HG02759 (cell line): ENCODE measurements around the gene ACTG2.

Source experiments
- ATAC-seq: cut with Tn5 transposase; IDR thresholded peaks from one replicate; pipeline ENCODE4 v1.9.1; 2021; ENCODE audit warnings: mild to moderate bottlenecking, moderate library complexity; ENCODE audit not compliant: unreplicated experiment

ACTG2 gene

DNA sequence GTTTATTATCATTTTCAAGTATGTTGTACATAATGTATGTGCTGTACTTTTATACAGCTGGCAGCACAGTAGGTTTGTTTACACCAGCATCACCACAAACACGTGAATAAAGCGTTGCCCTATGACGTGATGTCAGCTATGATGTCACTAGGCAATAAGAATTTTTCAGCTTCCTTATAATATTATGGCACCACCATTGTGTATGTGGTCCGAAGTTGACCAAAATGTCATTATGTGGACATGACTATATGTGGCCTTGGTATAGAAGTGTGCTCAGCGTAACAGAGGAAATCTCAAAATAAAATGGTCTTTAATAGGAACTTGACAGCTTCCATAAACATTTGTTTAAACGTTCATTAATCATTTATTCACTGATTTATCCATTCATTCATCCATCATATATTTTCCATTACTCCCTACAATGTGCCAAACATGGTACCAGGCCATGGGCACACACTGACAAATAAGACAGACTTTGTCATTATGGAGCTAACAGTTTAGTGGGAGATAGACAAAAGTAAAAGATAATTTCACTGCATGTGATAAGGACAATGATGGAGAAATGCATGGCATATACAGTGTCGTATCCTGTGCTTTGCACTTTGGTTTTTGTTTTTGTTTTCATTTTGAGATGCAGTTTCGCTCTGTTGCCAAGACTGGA, 18.9 kb downstream of the ACTG2 start:
- ATAC-seq = no peak

DNA sequence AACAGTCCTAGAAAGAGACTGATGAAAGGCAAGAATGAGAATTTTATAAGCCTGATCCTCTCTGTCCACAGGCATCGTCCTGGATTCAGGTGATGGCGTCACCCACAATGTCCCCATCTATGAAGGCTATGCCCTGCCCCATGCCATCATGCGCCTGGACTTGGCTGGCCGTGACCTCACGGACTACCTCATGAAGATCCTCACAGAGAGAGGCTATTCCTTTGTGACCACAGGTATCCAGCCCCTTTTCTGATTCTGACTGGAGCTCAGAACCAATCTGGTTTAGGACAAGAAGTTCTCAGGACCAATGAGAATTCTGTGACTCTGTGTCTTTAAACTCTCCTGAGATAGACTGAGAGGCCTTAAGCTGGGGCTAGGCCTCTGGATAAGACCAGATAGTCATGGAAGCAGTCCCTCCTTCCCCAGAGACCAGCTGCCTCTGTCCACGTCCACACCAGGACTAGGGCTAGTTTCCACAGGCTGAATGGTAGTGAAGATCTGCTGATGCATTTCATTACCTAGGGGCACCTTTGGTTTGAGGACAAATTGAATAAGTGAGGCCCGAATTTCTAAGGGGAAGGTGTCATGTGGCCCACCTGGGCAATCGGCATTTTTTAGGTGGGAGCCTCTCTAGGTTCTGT, 20.7 kb downstream of the ACTG2 start:
- ATAC-seq = no peak

DNA sequence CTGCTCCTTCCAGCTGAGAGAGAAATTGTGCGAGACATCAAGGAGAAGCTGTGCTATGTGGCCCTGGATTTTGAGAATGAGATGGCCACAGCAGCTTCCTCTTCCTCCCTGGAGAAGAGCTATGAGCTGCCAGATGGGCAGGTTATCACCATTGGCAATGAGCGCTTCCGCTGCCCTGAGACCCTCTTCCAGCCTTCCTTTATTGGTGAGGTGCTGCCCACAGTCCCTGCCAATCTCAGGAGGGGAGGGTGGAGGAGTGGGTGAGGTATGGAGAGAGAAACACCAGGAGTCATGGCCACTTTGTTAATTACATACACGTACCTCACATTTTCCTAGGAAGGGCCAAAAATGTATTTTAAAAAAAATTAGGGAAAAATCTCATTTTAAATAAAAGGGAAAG, 21.9 kb downstream of the ACTG2 start:
- ATAC-seq = no peak

DNA sequence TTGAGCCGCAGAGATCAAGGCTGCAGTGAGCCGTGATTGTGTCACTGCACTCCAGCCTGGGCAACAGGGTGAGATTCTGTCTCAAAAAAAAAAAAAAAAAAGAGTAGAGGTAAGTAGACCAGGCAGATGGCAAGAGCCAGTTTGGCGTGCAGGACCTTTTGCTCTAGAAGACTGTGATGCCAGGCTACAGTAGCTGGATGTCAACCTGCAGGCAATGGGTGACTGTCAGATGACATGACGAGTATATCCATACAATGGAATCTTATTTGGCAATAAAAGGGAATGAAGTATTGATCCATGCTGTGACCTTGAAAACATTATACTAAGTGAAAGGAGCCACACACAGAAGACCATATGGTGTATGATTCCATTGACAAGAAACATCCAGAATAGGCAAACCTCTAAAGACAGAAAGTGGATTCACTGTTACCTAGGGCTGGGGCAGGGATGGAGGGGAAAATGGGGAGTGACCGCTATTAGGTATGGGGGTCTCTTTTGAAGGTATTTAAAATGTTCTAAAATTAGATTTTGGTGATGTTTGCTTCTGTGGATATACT, 22.7 kb downstream of the ACTG2 start:
- no peak for ATAC-seq

DNA sequence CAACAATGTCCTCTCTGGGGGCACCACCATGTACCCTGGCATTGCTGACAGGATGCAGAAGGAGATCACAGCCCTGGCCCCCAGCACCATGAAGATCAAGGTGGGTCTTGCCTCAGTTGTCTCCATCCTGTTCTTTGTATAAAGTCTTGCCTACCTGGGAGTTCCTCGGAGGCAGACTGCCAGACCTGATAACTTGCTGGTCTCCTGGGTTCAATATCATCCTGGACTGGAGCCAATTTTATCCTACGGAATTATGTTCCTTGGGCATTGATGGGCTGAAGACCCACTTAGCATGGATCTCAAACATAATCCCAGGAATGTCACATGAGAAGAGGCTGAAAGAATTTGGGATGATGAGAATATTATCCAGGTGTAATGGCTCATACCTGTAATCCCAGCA, 23.9 kb downstream of the ACTG2 start:
- no peak for ATAC-seq

DNA sequence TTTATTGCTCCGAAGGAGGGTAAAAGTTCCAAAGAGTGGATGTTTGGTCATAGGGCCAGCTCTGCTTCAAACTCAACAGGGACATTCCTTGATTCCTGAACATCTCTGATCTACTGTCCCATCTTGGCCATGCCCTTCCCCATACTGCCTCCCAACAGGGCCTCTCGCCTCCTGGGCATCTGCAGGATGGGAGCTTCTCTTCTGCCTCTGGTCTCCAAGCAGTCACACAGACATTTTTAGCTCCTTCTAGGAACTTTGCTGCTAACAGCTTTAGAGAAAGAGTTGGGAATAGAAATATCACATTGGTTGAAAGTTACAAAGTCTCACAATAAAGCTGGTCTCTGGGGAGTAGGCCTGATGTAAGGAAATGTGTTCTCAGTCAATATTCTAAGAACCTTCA, 24.5 kb downstream of the ACTG2 start:
- no peak for ATAC-seq

DNA sequence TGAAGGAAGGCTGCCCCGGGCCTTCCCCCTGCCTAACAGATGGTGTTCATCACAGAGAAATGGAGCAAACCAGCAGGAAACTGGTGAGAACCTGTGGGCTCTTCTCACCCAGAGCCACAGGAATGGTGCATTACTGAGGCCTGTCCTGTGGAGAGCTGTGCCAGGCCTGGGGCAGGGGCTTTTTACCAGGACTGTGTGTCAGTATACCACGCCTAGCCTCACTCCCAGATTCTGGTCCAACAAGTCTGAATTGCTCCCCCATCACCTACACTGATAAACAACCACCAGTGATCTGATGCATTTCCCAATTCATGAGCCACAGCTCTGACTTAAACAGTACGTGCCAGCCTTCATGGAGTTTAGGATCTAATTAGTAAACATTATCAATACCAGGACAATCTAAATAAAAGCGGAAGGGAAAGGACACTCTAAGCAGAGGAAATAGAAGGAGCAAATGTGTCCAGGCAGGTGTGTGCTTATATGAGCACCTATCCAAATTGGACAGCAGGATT, 24.9 kb downstream of the ACTG2 start:
- ATAC-seq = no peak

DNA sequence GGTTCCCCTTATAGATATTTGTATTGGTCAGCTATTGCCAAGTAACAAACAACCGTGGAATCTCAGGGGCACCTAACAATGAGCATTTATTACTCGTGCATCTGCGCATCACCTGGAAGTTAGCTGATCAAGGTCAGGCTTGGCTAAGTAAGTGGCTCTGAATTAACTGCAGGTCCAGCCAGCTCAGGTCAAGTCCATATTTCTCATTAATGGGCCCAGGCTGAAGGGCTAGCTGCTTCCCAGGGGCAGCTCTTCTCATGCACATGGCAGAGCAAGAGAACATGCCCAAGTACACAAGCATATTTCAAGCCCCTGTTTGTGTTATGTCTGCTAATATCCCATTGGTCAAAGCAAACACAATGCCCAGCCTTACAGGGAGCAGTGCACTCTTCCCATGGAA, 26.0 kb downstream of the ACTG2 start:
- ATAC-seq = no peak

DNA sequence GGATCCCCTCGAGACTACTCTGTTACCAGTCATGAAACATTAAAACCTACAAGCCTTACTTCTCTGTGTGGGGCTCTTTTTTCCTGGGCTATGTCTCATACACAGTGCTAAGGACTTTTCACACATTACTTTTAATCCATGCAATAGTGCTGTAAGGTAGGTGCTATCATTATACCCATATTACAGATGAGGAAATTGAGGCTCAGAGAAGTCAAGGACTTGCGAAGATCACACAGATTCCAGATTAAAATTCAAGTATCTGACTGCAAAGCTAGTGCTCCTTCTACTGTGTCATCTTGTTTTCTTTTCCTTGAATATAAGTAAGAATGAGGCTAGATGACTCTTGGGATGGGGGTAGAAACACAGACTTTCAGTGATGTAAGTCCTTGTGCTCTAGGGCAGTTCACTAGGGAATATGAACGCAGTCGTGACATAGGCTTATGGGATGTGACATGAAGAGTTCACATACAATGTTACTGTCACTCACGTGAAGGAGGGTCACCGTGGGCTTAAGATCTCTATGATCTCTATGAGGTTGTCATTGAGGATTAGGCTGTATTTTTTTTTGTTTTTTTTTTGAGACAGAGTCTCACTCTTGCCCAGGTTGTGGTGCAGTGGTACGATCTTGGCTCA, 26.9 kb downstream of the ACTG2 start:
- ATAC-seq = no peak

DNA sequence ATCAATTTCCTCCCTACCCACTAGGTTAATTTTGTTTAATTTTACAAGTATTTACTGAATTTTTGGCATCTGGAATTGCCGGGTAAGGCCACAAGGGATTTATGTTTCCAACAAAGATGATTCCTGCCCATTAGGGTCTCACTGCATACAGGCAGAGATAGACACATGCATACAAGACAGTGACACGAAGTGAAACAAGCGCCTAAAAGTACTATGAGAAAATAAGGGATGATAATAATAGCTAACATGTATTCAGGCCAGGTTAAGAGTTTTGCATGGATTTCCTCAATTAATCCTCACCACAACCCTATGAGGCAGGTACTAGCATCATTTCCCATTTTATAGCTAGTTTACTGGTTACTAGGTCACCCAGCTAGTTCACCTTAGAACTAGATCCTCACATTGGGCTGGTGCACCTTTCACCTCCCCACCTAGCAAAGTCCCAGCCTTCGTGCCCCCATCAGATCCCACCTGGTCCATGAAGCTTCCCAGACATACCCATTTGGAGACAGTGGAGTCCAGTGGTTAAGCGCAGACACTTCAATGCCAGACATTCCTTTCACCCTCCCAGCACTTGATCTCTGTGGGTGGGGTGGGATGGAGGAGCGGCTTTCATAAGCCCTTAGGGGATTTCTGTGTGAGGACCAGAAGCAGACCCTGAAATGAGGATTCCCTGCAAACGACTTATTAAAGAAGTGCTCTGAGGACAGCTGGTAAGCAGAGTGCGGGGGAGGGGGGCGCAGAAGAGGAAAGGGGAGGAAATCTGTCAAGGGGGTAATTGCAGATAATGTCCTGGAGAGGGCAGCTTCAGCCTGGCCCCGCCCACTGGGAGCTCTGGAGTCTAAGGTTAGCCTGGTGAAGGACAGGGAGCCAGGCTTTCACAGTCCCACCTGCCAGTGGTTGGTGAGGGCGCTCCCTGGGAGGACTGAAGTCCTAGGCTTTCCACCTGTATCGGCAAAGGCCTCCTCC, 28.1 kb downstream of the ACTG2 start:
- ATAC-seq = no peak

DNA sequence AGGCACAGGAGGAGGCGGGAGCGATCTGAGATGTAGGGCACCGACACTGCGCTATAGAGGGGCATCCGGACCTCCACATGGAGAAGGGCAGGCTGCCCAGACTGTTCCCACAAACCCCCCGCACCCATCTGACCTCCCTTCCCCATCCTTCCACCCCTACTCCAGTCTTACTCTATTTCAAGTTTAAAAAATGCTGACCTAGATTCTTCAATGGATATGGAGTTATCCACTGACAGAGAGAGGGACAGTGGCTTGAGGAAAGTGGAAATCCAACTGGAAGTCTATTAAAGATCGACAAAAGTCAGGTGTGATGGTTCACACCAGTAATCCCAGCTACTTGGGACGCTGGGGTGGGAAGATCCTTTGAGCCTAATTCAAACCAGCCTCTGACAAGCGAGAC, 28.8 kb downstream of the ACTG2 start:
- ATAC-seq = no peak

DNA sequence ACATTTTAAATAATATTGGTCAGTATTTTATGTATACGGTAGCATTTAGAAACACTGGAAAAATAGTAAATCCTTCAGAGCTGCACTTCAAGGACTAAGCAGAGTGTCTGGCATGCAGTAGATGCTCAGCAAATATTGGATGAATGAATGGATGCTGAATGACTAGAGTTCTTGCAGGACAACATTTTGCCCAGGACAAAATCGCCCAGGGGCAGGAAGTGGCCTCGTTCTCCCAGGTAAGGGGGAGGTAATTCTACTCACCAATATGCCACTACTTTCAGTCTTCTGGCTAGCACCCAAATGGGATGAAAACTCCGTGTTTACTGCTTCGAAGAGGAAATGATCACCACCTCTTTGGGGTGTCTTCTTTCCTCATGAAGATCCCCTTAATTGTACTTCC, 29.9 kb downstream of the ACTG2 start:
- ATAC-seq = no peak

DNA sequence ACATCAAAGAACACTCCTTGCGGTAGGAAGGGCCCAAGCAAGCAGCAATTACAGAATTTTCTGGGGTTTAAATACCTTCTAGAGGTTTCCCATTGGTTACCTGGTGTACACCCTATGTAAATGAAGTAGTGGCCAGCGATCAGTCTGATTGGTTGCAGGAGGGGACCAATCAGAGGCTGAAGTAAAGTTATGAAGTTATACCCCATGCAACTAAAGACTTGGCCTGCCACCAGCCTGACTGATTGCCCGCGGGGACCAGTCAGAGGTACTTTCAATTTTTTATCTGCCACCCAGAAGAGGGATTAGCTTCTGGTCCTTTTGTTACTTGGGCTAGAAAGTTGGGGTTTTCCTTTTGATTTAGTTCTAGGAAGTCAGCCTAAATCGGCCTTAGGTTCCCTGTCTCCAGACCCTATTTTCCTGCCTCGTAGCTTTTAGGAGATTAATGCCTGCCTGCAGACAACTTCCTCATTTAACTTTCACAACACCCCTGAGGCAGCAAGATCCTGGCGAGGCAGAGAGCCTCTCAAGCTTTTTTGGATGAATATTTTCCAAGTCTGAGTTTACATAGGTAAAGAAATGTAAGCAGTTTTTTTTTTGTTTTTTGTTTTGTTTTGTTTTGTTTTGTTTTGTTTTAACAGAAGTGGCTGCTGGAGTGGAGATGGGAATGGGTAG, 32.4 kb downstream of the ACTG2 start:
- no peak for ATAC-seq

DNA sequence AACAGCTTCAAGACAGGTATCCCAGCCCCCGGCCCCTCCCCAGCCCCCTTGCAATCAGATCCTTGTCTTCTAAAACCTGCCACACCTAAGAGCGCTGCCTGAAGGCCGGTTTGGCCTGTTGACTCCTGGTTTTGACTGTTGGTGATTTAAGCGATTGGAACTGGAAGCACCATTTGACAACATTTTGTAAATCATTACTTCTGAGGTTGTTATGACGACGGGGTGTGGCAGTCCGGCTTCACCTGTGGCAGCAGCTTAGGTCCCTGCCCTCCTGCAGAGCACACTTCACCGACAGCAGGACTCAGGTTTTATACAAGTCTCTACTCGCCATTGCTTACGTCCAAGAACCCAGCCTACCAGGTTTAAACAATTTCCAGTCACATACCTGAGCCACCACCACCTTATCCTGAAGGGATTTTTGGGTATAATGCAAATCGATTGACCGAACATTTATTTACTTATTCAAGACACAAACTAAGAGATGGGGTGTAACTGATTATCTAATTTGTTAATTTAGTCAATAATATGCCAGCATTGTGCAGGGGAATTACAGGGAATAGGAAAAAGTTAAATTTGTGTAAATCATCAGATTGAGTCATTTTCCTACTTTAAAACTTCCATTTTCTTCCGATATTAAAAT, 33.2 kb downstream of the ACTG2 start:
- no peak for ATAC-seq

DNA sequence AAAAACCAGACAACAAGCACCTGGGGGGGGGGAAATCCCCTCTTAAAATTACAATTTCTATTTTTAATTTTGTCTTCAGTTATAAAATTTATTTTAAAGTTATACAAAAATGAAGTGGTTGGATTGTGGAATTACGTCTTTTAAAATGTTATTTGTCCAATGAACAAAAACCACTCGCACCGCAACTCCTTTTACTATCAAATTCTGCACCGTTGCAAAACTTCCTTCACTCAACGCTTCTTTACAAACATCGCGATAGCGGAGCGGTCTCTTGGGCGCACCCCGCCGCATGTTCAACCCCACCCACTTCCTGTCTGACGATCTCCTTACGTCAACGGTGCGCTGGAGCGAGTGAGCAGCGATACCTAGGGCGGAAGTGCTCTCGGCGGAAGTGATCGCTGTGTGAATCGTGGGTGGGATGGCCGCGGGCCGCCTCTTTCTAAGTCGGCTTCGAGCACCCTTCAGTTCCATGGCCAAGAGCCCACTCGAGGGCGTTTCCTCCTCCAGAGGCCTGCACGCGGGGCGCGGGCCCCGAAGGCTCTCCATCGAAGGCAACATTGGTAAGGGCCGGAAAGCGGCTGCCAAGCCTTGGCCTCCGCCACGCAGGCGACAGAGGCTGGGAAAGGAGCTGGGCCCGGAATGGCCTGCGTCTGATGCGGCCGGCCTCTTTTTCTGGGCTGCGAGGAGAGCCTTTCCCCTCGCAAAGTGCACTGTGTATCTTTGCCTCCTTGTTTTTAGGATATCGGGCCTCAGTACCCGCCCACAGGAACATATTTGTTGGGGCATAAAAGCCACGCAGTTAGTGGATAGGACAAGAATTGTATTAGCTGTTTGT, 33.9 kb downstream of the ACTG2 start, which contains the start of gene DGUOK:
Gene DGUOK (plus strand): TSS at position 388 of the 835 bp plus-strand sequence. CDS start 31 bp downstream, at position 419.
- ATAC-seq = peak; percentile 100

DNA sequence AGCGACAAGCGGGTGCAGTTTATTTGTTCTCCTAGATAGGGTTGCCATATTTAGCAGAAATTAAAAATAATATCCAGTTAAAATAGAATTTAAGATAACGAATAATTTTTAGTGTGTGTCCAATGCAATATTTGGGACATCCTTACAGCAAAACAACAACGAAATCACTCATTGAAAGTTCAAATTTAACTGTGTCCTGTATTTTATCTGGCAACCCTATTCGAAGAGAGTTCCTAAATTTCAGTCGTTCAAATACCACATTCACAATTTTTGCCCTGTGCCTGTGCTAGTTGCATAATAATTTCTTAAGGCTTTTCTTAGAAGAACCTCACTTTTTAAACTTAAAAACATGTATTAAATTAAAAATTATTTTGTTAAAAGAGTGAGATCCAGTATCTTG, 34.5 kb downstream of the ACTG2 start:
- no peak for ATAC-seq

DNA sequence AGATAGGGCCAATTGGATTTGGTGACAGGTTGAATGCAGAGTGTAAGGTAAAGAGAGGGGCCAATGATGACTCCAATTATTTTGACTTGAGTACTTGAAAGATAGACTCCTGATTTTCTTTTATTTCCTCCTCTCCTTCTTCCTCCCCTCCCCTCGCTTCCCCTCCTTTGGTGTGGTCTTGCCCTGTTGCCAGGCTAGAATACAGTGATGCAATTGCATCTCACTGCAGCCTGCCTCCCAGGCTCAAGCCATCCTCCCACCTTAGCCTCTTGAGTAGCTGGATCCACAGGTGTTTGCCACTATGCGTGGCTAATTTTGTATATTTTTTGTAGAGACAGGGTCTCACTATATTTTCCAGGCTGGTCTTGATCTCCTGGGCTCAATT, 36.1 kb downstream of the ACTG2 start:
- ATAC-seq = no peak

DNA sequence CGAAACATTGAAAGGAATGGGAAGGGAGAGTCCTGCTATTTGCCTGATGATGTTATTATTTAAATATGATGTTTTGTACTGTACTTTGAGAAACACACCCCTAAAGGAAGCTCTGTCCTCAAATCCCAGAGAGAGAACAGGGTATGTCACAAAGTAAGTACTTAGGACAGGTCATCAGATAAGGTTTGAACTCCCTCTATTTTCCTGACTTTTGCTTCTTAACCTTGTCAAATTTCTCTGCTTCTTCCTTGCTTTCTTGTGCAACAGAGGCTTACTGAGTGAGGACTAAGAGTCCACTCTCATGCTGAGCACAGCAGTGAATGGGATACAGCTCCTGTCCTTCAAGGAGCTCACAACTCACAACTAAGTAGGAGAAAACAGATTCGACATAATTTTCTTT, 37.6 kb downstream of the ACTG2 start:
- ATAC-seq = no peak
